GM21423 (cell line): ENCODE results near the gene CPSF7.
A peak's percentile ranks its signal among the peaks of the same experiment; 100 is the strongest.
"Not testable (repeated sequence)": the region's sequence is repeated elsewhere in the genome, so short reads cannot be mapped to it uniquely, and the experiment has no call there.

ENCODE experiments used
- ATAC-seq: cut with Tn5 transposase; IDR thresholded peaks from one replicate; pipeline ENCODE4 v1.9.1; 2021; ENCODE audit warnings: mild to moderate bottlenecking, moderate library complexity; ENCODE audit not compliant: unreplicated experiment

The CPSF7 gene

DNA sequence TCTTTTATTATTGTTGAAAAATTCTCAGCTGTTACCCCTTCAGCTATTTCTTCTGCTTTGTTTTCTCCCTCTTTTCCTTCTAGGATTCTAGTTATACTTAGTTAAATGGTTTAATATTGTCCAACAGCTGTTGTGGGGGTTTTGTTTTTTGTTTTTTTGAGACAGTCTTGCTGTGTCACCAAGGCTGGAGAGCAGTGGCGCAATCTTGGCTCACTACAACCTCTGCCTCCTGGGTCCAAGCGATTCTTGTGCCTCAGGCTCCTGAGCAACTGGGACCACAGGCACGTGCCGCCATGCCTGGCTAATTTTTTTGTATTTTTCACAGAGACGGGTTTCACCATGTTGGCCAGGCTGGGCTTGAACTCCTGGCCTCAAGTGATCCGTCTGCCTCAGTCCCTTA is 12.8 kb upstream of the CPSF7 start:
- no peak for ATAC-seq

DNA sequence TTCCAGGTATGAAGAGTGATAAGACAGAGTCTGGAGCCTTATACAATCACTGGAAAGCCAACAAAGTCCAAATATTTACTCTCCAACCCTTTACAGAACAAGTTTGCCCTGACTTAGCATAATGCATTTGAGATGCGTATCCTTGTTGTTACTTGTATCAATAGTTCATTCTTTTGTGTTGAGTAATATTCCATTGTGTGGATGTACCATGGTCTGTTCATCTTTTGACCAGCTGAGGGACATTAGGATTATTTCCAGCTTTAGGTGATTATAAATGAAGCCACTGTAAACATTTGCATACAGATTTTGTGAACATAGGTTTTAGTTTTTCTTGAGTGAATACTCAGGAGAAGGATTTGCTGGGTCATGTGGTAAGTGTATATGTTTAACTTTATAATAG is 9.8 kb upstream of the CPSF7 start:
- no peak for ATAC-seq

DNA sequence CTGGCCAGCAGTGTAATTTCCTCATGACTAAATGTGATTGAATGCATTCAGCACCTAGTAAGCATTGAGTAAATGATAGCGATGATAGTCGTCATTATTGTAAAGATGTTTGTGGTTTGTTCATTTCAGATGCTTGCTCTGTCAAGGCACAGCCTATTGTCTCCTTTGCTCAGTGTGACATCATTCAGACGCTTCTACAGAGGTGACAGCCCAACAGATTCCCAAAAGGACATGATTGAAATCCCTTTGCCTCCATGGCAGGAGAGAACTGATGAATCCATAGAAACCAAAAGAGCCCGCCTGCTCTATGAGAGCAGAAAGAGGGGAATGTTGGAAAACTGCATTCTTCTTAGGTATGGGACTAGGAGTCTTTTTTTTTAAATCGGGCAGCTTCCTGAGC is 7.7 kb upstream of the CPSF7 start:
- ATAC-seq = no peak

DNA sequence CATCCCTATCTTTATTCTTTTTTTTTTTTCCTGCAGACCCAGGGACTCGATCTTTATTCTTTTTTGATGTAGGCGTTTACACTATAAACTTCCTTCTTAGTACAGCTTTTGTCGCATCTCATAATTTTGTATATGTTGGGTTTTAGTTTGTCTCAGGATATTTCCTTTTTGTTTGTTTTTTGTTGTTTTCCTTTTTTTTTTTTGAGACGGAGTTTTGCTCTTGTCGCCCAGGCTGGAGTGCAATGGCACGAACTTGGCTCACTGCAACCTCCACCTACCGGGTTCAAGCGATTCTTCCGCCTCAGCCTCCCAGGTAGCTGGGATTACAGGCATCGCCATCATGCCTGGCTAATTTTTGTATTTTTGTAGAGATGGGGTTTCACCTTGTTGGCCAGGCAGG is 1.1 kb upstream of the CPSF7 start:
- not testable (repeated sequence) for ATAC-seq

DNA sequence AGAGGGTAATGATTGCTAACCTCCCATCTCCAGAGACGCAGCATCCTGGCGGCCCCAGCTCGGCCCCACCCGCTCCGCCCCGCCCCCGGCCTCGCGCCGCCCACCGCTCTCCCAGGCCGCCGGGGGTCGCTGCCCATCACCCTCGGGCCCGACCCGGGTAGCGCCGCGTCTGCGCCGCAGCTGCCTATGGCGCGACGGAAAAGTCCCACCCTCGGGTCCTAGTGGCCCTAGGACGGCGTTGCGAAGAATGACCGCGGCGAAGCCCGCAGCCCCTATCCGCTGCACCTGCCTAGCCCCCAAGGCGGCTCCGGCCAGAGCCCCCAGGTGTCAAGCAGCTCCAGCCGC is 457 bp downstream of the CPSF7 start:
- ATAC-seq = peak; percentile 52

- ATAC-seq = no peak
Observed at GRCh38 chr11:61425367-61426131, 4.2 kb downstream of the CPSF7 start.

DNA sequence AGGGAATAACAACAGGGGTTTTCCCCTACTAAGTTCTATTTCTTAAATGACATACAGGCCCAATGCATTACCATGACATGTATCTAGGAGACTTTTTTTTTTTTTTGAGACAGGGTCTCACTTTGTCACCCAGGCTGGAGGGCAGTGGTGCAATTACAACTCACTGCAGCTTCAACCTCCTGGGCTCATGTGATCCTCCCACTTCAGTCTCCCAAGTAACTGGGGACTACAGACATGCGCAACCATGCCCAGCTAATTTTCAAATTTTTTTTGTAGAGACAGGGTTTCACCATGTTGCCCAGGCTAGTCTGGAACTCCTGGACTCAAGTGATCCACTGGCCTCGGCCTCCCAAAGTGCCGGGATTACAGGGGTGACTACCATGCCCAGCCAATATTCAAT is 7.5 kb downstream of the CPSF7 start:
- ATAC-seq = no peak

- ATAC-seq = no peak
Observed at GRCh38 chr11:61418136-61418535, 11.6 kb downstream of the CPSF7 start.

DNA sequence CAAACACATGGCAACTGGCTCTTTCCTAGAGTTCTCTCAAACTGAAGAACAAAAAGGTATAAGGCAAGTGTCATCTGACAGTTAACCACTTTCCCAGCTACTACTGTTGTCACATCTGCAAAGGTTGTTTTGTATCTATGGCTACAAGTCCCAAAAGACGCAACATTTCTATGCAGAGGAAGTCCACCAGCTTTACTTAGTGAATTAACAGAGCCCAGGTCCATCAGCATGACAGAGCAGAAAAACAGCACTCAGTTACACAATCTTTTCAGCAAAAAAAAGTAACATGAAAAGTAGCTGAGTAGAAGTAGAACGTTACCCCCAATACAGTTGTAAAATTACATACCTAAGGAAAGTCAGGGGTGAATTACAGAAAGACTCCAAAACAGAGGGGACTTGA is 12.1 kb downstream of the CPSF7 start:
- ATAC-seq = no peak

GRCh38 chr11:61416941-61417340 is 12.8 kb downstream of the CPSF7 start:
- ATAC-seq = no peak

- no peak for ATAC-seq
Observed at GRCh38 chr11:61415381-61415780, 14.4 kb downstream of the CPSF7 start.

GRCh38 chr11:61414547-61414946 is 15.2 kb downstream of the CPSF7 start:
- ATAC-seq = no peak

DNA sequence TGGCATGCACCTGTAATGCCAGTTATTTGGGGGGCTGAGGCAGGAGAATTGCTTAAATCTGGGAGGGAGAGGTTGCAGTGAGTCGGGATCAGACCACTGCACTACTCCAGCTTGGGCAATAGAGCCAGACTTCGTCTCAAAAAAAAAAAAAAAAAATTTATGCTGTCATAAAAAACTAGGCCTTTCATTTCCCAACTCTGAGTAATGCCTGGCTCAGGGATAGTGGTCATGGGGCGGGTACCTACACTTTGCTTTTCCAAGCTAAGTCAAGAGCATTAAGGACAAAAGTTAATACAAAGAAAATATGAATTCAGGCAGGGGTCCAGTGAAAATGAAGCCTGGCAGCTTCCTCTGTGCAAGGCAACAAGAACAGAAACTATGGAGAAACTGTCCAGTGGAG is 16.3 kb downstream of the CPSF7 start:
- no peak for ATAC-seq

DNA sequence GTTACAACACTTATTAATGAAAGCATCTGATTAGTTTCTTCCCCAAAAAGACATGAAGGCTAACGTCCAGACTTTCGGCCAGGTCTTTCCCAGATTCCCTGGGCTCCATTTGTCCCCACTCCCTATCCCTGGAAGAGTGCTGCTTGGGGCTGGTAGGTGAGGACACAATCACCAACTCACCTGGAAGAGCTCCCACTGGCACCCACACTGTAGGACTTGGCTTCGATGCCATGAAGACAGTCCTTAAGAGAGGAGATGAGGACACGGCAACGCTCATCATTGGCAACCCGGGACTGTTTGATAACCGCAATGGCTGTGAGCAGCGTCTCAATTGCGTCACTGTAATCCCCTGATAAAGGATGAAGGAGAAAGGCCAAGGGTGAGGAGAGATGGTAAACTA is 18.2 kb downstream of the CPSF7 start:
- no peak for ATAC-seq

GRCh38 chr11:61406991-61407728 is 22.6 kb downstream of the CPSF7 start:
- ATAC-seq = no peak

DNA sequence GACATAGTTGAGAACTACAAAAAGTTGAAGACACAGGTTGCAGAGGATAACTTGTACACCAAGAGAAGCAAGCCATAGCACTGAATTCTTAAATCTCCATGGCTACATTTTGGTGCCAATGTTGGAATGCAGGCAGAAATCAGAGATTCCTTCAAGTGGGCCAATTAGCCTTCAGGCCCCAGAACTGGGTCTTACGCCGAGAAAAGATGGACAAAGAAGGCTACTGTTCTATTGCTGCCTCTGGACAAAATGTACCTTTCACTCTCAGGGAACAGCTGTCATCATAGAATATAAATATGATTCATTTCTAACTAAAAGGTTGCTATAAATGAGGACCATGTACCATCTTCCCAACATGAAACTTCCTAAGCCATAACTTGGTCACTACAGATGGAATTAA is 23.7 kb downstream of the CPSF7 start:
- no peak for ATAC-seq

DNA sequence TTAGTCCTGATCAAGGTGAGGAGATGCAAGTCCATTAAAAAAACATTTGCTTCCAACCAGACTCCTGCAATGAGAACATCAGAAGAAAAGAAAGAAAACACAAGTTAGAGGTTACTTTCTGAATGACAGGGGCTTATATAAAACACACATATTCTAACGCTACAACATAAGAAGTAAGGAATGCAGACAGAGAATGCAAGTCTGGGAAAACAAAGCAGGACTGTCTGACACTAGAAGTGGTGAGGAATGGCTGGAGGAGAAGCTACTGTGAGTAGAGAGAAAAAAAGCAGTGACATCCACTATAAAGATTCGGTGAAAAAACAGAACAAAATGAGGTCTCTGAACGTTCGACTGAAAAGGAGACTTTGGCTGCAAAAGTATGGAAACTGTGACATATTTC is 25.1 kb downstream of the CPSF7 start:
- ATAC-seq = no peak

DNA sequence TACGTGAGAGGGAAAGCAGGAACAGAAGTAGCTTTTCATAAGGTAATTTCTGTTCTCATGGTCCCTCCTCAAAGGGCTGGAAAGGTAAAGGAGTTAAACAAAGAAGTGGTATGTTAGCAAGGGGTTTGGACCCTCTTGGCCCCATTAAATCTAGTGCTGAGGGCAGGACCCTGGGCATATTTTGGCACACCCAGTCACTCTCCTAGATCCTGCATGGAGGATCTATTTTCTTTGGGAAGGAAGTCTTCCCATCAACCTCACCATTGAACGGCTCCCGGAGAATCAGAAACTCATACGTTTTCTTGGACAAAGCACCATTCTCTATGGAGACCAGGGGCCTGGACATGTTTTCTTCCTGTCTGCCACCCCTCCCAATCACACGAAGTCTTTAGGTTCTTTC is 25.7 kb downstream of the CPSF7 start:
- ATAC-seq = no peak

GRCh38 chr11:61403658-61404057 is 26.1 kb downstream of the CPSF7 start:
- ATAC-seq = no peak

DNA sequence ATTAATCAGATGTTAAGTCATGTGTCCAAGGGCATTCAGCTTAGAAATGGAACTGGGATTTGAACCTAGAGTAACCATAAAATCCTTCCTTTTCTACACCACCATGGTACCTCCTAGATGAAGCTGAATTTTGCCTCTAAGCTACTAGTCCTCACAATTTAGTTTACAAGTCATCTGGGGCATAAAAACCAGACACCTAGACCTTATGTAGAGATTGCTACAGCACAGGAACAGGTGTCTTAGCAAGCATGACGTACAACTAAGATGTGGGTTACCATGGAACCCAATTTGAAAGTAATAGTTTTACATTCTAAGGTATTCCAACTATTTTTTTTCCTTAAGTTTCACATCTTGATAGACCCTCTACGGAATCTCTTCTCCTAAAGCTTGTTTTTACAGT is 28.2 kb downstream of the CPSF7 start:
- no peak for ATAC-seq

DNA sequence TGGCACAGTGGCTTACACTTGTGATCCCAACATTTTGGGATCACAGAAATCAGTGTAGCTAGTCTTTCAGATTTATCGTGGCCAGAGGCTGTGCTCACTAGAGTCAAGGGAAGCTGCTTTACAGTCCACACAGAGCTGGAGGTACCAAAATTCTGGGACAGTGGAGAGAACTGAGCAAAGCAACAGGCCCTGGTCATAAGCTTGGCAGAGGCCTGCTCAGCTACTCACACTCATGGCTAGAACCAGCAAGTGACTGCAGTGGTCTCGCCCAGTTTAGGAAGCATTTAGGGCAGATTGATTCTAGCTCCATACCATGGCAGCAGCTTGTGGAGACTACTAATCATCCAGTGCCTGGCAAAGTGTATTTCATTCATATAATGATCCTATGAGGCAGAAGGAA is 28.6 kb downstream of the CPSF7 start:
- ATAC-seq = no peak

DNA sequence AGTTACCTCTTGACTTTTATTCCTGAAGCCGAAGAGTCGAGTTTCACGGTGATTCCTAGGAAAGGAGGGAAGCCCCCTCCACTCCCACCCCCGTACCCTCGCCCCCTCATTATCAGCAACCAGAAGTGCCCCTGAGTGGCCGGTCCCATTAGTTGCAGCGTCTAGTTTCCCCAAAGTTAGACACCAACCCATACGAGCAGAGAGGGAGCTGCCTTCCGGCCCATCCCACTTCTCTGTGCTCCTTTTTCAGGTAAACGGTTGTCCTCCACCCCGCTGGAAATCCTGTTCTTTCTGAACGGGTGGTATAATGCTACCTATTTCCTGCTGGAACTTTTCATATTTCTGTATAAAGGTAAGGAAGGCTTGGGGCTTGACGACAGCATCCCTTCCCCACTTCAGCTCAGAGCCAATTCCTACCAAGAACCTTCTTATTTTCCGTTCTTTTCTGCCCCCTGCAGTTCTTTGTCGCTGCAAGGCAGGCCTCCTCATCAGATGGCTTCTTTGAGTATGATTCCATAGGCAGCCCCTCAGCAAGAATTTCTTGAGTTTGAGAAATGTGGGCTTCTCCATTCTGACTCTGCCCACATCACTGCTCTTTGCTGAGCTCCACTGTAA is 36.7 kb downstream of the CPSF7 start:
- ATAC-seq = no peak
